GM12878 (cell line): Measurements from ENCODE around the gene SIPA1. TPM values are rescaled to one million over a fixed set of nuclear protein-coding genes. Genes with fewer than 3 reads are reported as not detected.
A peak's percentile ranks its signal among the peaks of the same experiment; 100 is the strongest.

Experiments
- ATAC-seq: fragments of 200-7000 bp; cut with Tn5 transposase; 3 replicates; pipeline ENCODE4 v1.9.1; 2020; ENCODE audit warnings: mild to moderate bottlenecking, moderate library complexity
- BruUV-seq: library from RNA; stranded (reverse); fragments of 400-500 nt; replicated peaks from 2 replicates; lab custom pipeline; 2021; lab: Mats Ljungman, UMichigan
- CTCF ChIA-PET: fragments of 300-600 bp; sonication (Branson Sonifier 250); formaldehyde crosslinking; extraction: SDS; loops from one replicate; lab custom pipeline; 2021; ENCODE audit warnings: inconsistent platforms; lab: Yijun Ruan, JAX
- POLR2A ChIA-PET: fragments of 350-600 bp; formaldehyde crosslinking; extraction: SDS; loops from one replicate; lab custom pipeline; 2021; ENCODE audit warnings: inconsistent platforms; lab: Charles Lee
- RAD21 ChIA-PET: fragments of 300-600 bp; sonication (Branson Sonifier 250); formaldehyde crosslinking; loops from one replicate; lab custom pipeline; 2023; ENCODE audit warnings: antibody characterized with exemption; ENCODE audit not compliant: unreplicated experiment; lab: Charles Lee
- SMC1A ChIA-PET: fragments of 300-600 bp; sonication (Branson Sonifier 250); formaldehyde crosslinking; loops from one replicate; lab custom pipeline; 2023; ENCODE audit not compliant: unreplicated experiment, uncharacterized antibody; lab: Charles Lee
- DNase-seq: peaks from one replicate; pipeline ENCODE4 v3.0.0-alpha.2; 2011; ENCODE audit warnings: low read depth, low spot score
- FAIRE-seq: peaks from 3 replicates; lab custom pipeline; 2011; peaks lifted over from hg19 to GRCh38; lab: Jason Lieb, UNC
- H2AFZ ChIP-seq: 2 replicates; pipeline ENCODE4 v1.6.0; 2011; ENCODE audit warnings: low read depth, low read length, control low read depth; ENCODE audit not compliant: control insufficient read depth
- H3K27ac ChIP-seq: 2 replicates; pipeline ENCODE4 v1.5.1; 2011; ENCODE audit warnings: control low read depth; ENCODE audit not compliant: control insufficient read depth, insufficient read depth
- H3K27me3 ChIP-seq, 2 experiments: replicated peaks in 1 of 2; 2 replicates each; pipeline versions ENCODE4 v1.6.0 to v1.6.1; 2011; ENCODE audit warnings: low read length in 1 of 2; ENCODE audit not compliant: control insufficient read depth in 2 of 2, insufficient read depth in 2 of 2
- H3K36me3 ChIP-seq, 2 experiments: 2 replicates each; pipeline ENCODE4 v1.5.1; 2011; ENCODE audit warnings: low read length in 1 of 2; ENCODE audit not compliant: control insufficient read depth in 2 of 2, insufficient read depth in 2 of 2
- H3K4me1 ChIP-seq: 2 replicates; pipeline ENCODE4 v1.6.1; 2011; ENCODE audit warnings: mild to moderate bottlenecking, low read length, moderate library complexity, mixed read lengths; ENCODE audit not compliant: control insufficient read depth, insufficient read depth
- H3K4me2 ChIP-seq: 2 replicates; pipeline ENCODE4 v1.6.0; 2011; ENCODE audit warnings: control low read depth; ENCODE audit not compliant: control insufficient read depth, insufficient read depth
- H3K4me3 ChIP-seq: fragments of 200-600 bp; sonication (generic); 2 replicates; pipeline ENCODE4 v1.5.1; 2016
- H3K79me2 ChIP-seq: 2 replicates; pipeline ENCODE4 v1.6.0; 2011; ENCODE audit warnings: low read length; ENCODE audit not compliant: control insufficient read depth, insufficient read depth
- H3K9ac ChIP-seq: 2 replicates; pipeline ENCODE4 v1.8.0; 2011; ENCODE audit warnings: low read length, control low read depth, mixed read lengths; ENCODE audit not compliant: control insufficient read depth, insufficient read depth
- H3K9me3 ChIP-seq: replicated peaks from 3 replicates; pipeline ENCODE4 v1.5.1; 2011; ENCODE audit warnings: mild to moderate bottlenecking, low read length; ENCODE audit not compliant: control insufficient read depth, insufficient read depth
- H4K20me1 ChIP-seq: 2 replicates; pipeline ENCODE4 v1.6.0; 2011; ENCODE audit not compliant: control insufficient read depth, insufficient read depth
- ASH2L ChIP-seq: fragments of 300-600, 200-600 bp; sonication (generic); IDR thresholded peaks from 2 replicates; pipeline ENCODE4 v1.6.1; 2017; ENCODE audit warnings: low read depth, mild to moderate bottlenecking, borderline replicate concordance
- ATF3 ChIP-seq: IDR thresholded peaks from 2 replicates; pipeline ENCODE4 v1.6.1; 2011; ENCODE audit warnings: low read depth, mild to moderate bottlenecking, low read length, moderate library complexity, borderline replicate concordance; ENCODE audit errors: extremely low read depth
- BMI1 ChIP-seq: fragments of 450-650 bp; IDR thresholded peaks from 2 replicates; pipeline ENCODE4 v1.6.1; 2016; ENCODE audit warnings: mild to moderate bottlenecking, moderate library complexity, borderline replicate concordance
- BRCA1 ChIP-seq: IDR thresholded peaks from 2 replicates; pipeline ENCODE4 v1.6.1; 2011; ENCODE audit warnings: low read depth, low read length, improper control_type of control experiment
- CTCF ChIP-seq, 3 experiments: IDR thresholded peaks in 2 of 3; conservative IDR thresholded peaks in 1 of 3; 2 replicates each; pipeline ENCODE4 v1.5.1; 2011; ENCODE audit warnings: low read depth in 3 of 3, low read length in 3 of 3, mild to moderate bottlenecking in 3 of 3, control low read depth in 2 of 3, moderate library complexity in 2 of 3, inconsistent platforms in 1 of 3, mixed read lengths in 1 of 3; ENCODE audit not compliant: control insufficient read depth in 2 of 3, insufficient read depth in 1 of 3; ENCODE audit errors: extremely low read depth in 1 of 3
- FOS ChIP-seq: IDR thresholded peaks from 3 replicates; pipeline ENCODE4 v1.6.1; 2011; ENCODE audit warnings: borderline replicate concordance; ENCODE audit not compliant: insufficient read length; ENCODE audit errors: extremely low read depth
- MYB ChIP-seq: fragments of 150-350 bp; IDR thresholded peaks from 2 replicates; pipeline ENCODE4 v1.6.1; 2014; ENCODE audit warnings: mild to moderate bottlenecking, low read depth, low read length, borderline replicate concordance
- MYC ChIP-seq: IDR thresholded peaks from 2 replicates; pipeline ENCODE4 v1.6.1; 2011; ENCODE audit warnings: mild to moderate bottlenecking, low read length, moderate library complexity, inconsistent platforms; ENCODE audit not compliant: insufficient read depth, insufficient replicate concordance, insufficient read length, severe bottlenecking
- RB1 ChIP-seq: fragments of 450-650 bp; formaldehyde crosslinking; IDR thresholded peaks from 2 replicates; pipeline ENCODE4 v1.6.1; 2017; ENCODE audit warnings: mild to moderate bottlenecking, borderline replicate concordance
- RELA ChIP-seq: fragments of 450-650 bp; IDR thresholded peaks from 2 replicates; pipeline ENCODE4 v1.8.0; 2014; ENCODE audit warnings: borderline replicate concordance; ENCODE audit not compliant: partially characterized antibody
- ZNF217 ChIP-seq: fragments of 450-650 bp; IDR thresholded peaks from 2 replicates; pipeline ENCODE4 v1.6.1; 2017; ENCODE audit warnings: antibody characterized with exemption, mild to moderate bottlenecking
- ZNF274 ChIP-seq: IDR thresholded peaks from one replicate; pipeline ENCODE4 v1.8.0; 2011; ENCODE audit not compliant: insufficient read length, insufficient read depth
- ZNF687 ChIP-seq: fragments of 450-650 bp; IDR thresholded peaks from 2 replicates; pipeline ENCODE4 v1.6.1; 2017; ENCODE audit warnings: mild to moderate bottlenecking, moderate library complexity
- ZZZ3 ChIP-seq: IDR thresholded peaks from 2 replicates; pipeline ENCODE4 v1.6.1; 2011; ENCODE audit warnings: low read depth; ENCODE audit not compliant: control insufficient read depth, insufficient read length
- WGBS: methylation state at CpG from one replicate; pipeline ENCODE4 v1.1.6; 2016; ENCODE audit warnings: low lambda C conversion rate; ENCODE audit not compliant: insufficient replicate concordance, insufficient coverage; ENCODE audit errors: missing lambda C conversion rate; 5-methylcytosine and 5-hydroxymethylcytosine counted together
- in situ Hi-C: fragments of 300-500 bp; cut with MboI; formaldehyde crosslinking; loops from 9 replicates; pipeline ENCODE4 v1.14.3; 2018; ENCODE audit warnings: mixed read lengths
- intact Hi-C: fragments of 100-400 bp; cut with micrococcal nuclease; formaldehyde crosslinking; loops from one replicate; pipeline ENCODE4 v1.14.2; 2022; ENCODE audit not compliant: unreplicated experiment
- polyA plus RNA-seq, 11 experiments: library from polyadenylated mRNA; depleted of rRNA in 4 of 11; unstranded in 6 of 11; stranded (reverse) in 5 of 11; fragments of >200 nt; fragmentation: Nextera tagmentation in 4 of 11; fragmentation: Illumina TruSeq in 1 of 11; extraction: Ambion mirVana in 4 of 11; extraction: Trizol in 1 of 11; gene quantifications; 1 replicate in 1 of 11; 2 replicates in 10 of 11; pipeline versions ENCODE4 v1.2.1 to v1.2.3, GENCODE V29; 2011 to 2016; ENCODE audit warnings: inconsistent platforms in 2 of 11, missing spikeins in 2 of 11, low read depth in 1 of 11
- total RNA-seq, 4 experiments: library from RNA; depleted of rRNA in 3 of 4; stranded (reverse); fragments of >200 nt in 3 of 4; fragmentation: Illumina TruSeq in 1 of 4; extraction: Trizol in 1 of 4; gene quantifications; 2 replicates each; pipeline versions ENCODE4 v1.2.1 to v1.2.3, GENCODE V29; 2013 to 2021

The SIPA1 gene
- total and polyA plus RNA-seq, 10 of the 15 experiments (the other 5 are each of a cell fraction or from before 2014, with no cell fraction given): 1.0 to 139 (median 33.4) TPM

- TSS peak; percentile 50 for BruUV-seq
- Histone ChIP-seq H2AFZ (no peak overlapping the region; the same call in 1 of the 2 replicates), H3K4me1 (peaks cover 34% of the 10 kb centered on the region), H3K27me3 (no peaks in the 10 kb centered on the region), H3K9me3 (no peaks in the 10 kb centered on the region), H4K20me1 (no peaks in the 10 kb centered on the region), H3K4me3 (peak overlapping the region; percentile 85), H3K27ac (peak overlapping the region; percentile 89), H3K9ac (peak overlapping the region; percentile 92), H3K79me2 (peaks cover 42% of the 10 kb centered on the region), H3K36me3 (peaks cover 12 to 30% of the 10 kb centered on the region in 2 experiments), H3K4me2 (peak overlapping the region; percentile 99)
- in situ Hi-C loops: no loop called here
- intact Hi-C loops: loop anchor here (1.0 to 2.0 kb wide), 3 partner anchors 13 to 25 kb away; partner anchors contain the start of genes MAP3K11 and PCNX3
- DNase-seq (peak; percentile 91), ATAC-seq (peak; percentile 70), FAIRE-seq (peak; percentile 97)
- ChIA-PET CTCF (interaction anchor here (0.7 to 2.9 kb wide), 16 partner anchors 13 to 220 kb away, joined by 3 to 14 read pairs (median 6); partner anchors contain the start of genes EHBP1L1, FAM89B, MUS81 and PCNX3), POLR2A (interaction anchor here (0.9 to 7.6 kb wide), 18 partner anchors 14 to 251 kb away, joined by 3 to 100 read pairs (median 7); partner anchors contain the start of genes CCDC85B, EHBP1L1, PCNX3 and RELA), RAD21 (interaction anchor here (0.5 to 2.9 kb wide), 14 partner anchors 13 to 178 kb away, joined by 3 to 19 read pairs (median 4); partner anchors contain the start of genes EHBP1L1, FAM89B, PCNX3 and RELA), SMC1A (interaction anchor here (0.6 to 3.6 kb wide), 6 partner anchors 13 to 479 kb away, joined by 3 to 33 read pairs (median 10); partner anchors contain the start of genes PCNX3 and RELA)
- 4% methylated on average over 8 of the region's 8 CpGs for WGBS
- peak; percentile 65; the same call in 1 of the 2 replicates for TF ChIP-seq RB1
- TF ChIP-seq RELA: peak; percentile 9
- TF ChIP-seq ZNF687: peak; percentile 79
- TF ChIP-seq MYC: no peak
- no peak for TF ChIP-seq ZZZ3
- no peak for TF ChIP-seq ZNF274
- 0 out of 2 replicates have a peak, but pooled peaks have one; percentile 14 for TF ChIP-seq ZNF217
- TF ChIP-seq BMI1: peak; percentile 75; the same call in 1 of the 2 replicates
- TF ChIP-seq BRCA1: no peak
- TF ChIP-seq ATF3: no peak
- no peak for TF ChIP-seq CTCF (IDR thresholded peaks at IDR 0.05 in 2 of 3, conservative IDR thresholded peaks at IDR 0.05 in 1 of 3; ENCODE audit: control insufficient read depth in 2 of 3, extremely low read depth in 1 of 3, insufficient read depth in 1 of 3, low read depth in 3 of 3, low read length in 3 of 3)
- no peak for TF ChIP-seq FOS
- no peak for TF ChIP-seq ASH2L
- no peak for TF ChIP-seq MYB
Measured at GRCh38 chr11:65639623-65640482, 2.0 kb downstream of the SIPA1 start.
